ENCODE measurements around the gene SH2D7.

SH2D7 gene

GRCh38 chr15:78092261-78093041, at the start of gene SH2D7:
SH2D7 (plus strand) TSS chr15:78092561; CDS start chr15:78092585, 24 bp downstream.
- no peak for DNase-seq (ENCODE audit: low read depth)
- no peak for TF ChIP-seq CTCF (conservative IDR thresholded peaks at IDR 0.05; ENCODE audit: low read depth, low read length)
- no peak within 1 kb of the TSS for H3K4me3 ChIP-seq (ENCODE audit: low read length)

GRCh38 chr15:78044407-78045155, 47.8 kb upstream of the SH2D7 start:
- no peak for TF ChIP-seq CTCF (conservative IDR thresholded peaks at IDR 0.05; ENCODE audit: low read depth, low read length)
- DNase-seq (ENCODE audit: low read depth): peak; percentile 83
- H3K4me3 ChIP-seq (ENCODE audit: low read length): no peak overlapping the region

GRCh38 chr15:78045189-78045588, 47.2 kb upstream of the SH2D7 start:
- TF ChIP-seq CTCF (conservative IDR thresholded peaks at IDR 0.05; ENCODE audit: low read depth, low read length): no peak
- no peak for DNase-seq (ENCODE audit: low read depth)
- no peak overlapping the region for H3K4me3 ChIP-seq (ENCODE audit: low read length)

- H3K4me3 ChIP-seq (ENCODE audit: low read length): no peak overlapping the region
- TF ChIP-seq CTCF (conservative IDR thresholded peaks at IDR 0.05; ENCODE audit: low read depth, low read length): no peak
- no peak for DNase-seq (ENCODE audit: low read depth)
These were observed 45.5 kb upstream of the SH2D7 start for GRCh38 chr15:78046796-78047341.

- DNase-seq (ENCODE audit: low read depth): no peak
- H3K4me3 ChIP-seq (ENCODE audit: low read length): no peak overlapping the region
- TF ChIP-seq CTCF (conservative IDR thresholded peaks at IDR 0.05; ENCODE audit: low read depth, low read length): no peak
These were observed 44.4 kb upstream of the SH2D7 start for GRCh38 chr15:78047761-78048627.

- DNase-seq (ENCODE audit: low read depth): no peak
- no peak overlapping the region for H3K4me3 ChIP-seq (ENCODE audit: low read length)
- no peak for TF ChIP-seq CTCF (conservative IDR thresholded peaks at IDR 0.05; ENCODE audit: low read depth, low read length)
These were observed 43.8 kb upstream of the SH2D7 start for GRCh38 chr15:78048628-78048920.

All from retinal pigment epithelial cell (primary cell).